Stimulated activated naive B cell treated with anti-CD40 and anti-IgM and Interleukin-4, amounts not matched to agents 10 μg/mL and 1 μg/mL and 100 μg/mL, for 72 hours (primary cell): ENCODE results near the gene NAA40.

Experiments used
- ATAC-seq, 2 donors: fragments of 150-1000 bp; cut with Tn5 transposase; replicated peaks; 2 replicates each; pipeline ENCODE4 v1.10.0; 2021; ENCODE audit warnings: moderate library complexity in 1 of 2
- DNase-seq: peaks from one replicate; pipeline ENCODE4 v3.0.0; 2021
- H3K27ac Mint-ChIP-seq: one replicate; pipeline ENCODE4 v1.8.0; 2022; ENCODE audit warnings: mild to moderate bottlenecking, mixed read lengths
- H3K27me3 Mint-ChIP-seq, 2 donors: one replicate each; pipeline ENCODE4 v1.8.0; 2022; ENCODE audit warnings: mixed read lengths in 2 of 2
- H3K36me3 Mint-ChIP-seq, 2 donors: one replicate each; pipeline ENCODE4 v1.8.0; 2022; ENCODE audit warnings: mixed read lengths in 2 of 2, mild to moderate bottlenecking in 1 of 2
- H3K4me1 Mint-ChIP-seq, 2 donors: one replicate each; pipeline ENCODE4 v1.8.0; 2022; ENCODE audit warnings: mixed read lengths in 2 of 2, mild to moderate bottlenecking in 1 of 2
- H3K4me3 Mint-ChIP-seq, 2 donors: one replicate each; pipeline ENCODE4 v1.8.0; 2022; ENCODE audit warnings: mild to moderate bottlenecking in 2 of 2, mixed read lengths in 2 of 2, moderate library complexity in 1 of 2
- H3K9me3 Mint-ChIP-seq, 2 donors: one replicate each; pipeline ENCODE4 v1.8.0; 2022; ENCODE audit warnings: mixed read lengths in 2 of 2, mild to moderate bottlenecking in 1 of 2

Gene NAA40

DNA sequence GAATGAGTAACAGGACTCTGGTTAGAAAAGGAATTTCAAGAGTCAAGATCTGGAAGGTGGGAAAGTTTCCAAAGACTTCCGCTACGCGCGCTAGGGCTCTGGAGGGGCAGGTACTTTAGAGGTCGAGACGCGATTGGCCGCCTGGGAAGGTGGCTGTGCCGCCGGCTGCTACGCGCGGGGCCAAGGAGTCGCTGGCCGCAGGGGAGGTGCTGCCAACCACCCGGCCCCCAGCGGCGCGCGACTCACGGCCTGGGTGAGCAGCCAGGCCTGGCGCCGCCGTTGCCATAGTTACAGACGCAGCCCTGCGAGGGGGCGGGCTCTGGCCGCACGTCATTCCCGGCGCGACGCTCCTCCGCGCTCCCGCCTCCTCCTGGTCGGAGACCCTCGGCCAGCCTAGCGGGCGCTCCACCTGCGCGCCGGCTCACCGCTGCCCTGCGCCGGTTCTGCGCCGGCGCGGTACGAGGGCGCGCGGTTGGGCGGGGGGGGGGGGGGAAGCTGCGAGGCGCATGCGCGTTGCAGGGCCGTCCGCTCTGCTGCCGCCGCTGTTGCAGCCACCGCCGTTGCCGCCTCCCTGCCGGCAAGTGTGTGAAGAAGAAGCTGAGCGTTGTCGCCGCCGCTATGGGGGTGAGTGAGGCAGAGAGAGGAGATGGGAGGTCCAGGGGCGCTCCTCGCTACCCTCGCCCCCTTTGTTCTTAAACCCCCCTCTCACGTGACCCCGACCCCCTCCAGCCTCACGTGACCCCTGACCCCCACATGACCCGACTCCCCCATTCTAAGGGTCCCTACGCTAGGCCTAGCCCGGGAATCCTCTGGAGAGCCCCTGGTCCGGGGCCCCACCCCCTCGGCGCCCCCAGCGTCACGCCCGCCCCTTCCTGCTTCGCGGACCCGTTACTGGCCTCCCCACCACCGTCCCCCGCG lies at the start of gene NAA40:
TSS of gene NAA40 (plus strand) at position 524 of the 918 bp plus-strand sequence. CDS start at position 619, 95 bp downstream.
- Mint-ChIP-seq H3K27me3 (no peaks in the 10 kb centered on the region), H3K27ac (peak within 1 kb of the TSS; percentile 87), H3K9me3 (no peaks in the 10 kb centered on the region), H3K4me1 (peaks cover 15 to 46% of the 10 kb centered on the region in 2 donors), H3K36me3 (peaks cover 0 to 5% of the 10 kb centered on the region in 2 donors), H3K4me3 (peak within 1 kb of the TSS; percentile 83 to 90)
- peak; percentile 94 for ATAC-seq
- peak; percentile 94 for DNase-seq

DNA sequence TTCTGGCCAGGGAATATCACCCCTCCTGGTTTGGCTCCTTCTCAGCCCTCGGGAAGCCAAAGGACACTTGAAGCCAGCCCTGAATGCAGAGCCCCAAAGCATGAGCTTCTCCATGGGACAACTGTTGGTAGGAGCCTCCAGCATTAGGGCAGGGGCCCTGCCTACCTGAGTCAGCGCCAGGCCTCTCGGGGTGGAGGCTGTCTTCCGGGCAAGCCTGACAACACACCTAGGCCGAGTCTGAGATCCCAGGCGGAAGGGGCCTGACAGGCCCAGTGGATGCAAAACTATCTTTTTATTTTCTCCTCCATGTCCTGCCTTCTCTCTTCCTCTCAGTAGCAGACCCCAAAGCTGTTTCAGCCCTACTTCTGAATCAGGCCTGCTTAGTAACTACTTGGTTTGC lies 49.5 kb upstream of the NAA40 start:
- Mint-ChIP-seq H3K9me3 (no peaks in the 10 kb centered on the region), H3K4me3 (peak overlapping the region; percentile 10 to 93), H3K4me1 (peaks cover 53 to 66% of the 10 kb centered on the region in 2 donors), H3K27me3 (no peaks in the 10 kb centered on the region), H3K36me3 (peaks cover 12 to 23% of the 10 kb centered on the region in 2 donors), H3K27ac (peak overlapping the region; percentile 79)
- DNase-seq (no peak), ATAC-seq (no peak)

DNA sequence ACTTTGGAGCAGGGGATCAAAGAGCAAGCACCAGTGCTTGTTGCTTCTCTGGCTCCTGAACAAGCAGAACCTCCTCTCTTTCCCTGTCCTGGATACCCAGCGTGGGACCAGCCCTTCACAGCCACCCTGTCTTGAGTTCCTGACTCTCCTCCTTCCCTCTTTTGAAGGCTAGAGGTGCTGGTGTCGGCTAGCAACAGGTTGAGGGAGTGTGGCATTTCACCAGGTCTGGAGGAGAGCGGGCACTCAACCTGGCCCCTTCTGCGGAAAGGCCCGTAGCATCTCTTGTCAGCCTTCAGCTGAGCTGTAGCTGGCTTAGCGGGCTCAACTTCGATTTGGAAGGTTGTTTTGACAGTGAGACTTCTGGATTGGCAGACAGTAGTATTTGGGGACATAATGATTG lies 48.4 kb upstream of the NAA40 start:
- H3K27ac Mint-ChIP-seq = peak overlapping the region; percentile 42
- DNase-seq (no peak), ATAC-seq (no peak)
- peaks cover 49 to 63% of the 10 kb centered on the region in 2 donors for H3K4me1 Mint-ChIP-seq
- H3K36me3 Mint-ChIP-seq = peaks cover 12 to 24% of the 10 kb centered on the region in 2 donors
- no peaks in the 10 kb centered on the region for H3K9me3 Mint-ChIP-seq
- no peaks in the 10 kb centered on the region for H3K27me3 Mint-ChIP-seq
- no peak overlapping the region for H3K4me3 Mint-ChIP-seq

DNA sequence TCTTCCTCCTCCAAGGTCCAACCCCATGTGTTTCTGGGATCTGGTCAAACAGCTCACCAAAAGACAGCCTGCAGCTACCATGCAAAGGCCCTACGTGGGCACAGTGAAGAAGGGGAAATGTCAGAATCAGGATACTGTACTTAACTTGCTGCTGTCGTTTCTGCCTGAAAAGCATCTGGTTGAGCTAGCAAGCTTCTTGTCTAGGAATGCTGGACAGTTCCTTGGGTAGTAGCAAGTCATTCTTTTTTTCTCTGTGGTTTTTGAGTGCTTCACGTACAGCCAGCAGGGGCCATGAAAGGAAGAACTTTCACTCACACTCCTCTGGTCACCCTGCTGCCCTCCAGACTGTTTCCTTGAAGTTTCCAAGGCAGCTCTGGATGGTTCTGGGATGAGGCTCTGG lies 46.6 kb upstream of the NAA40 start:
- Mint-ChIP-seq H3K4me3 (no peak overlapping the region), H3K27ac (no peak overlapping the region)

DNA sequence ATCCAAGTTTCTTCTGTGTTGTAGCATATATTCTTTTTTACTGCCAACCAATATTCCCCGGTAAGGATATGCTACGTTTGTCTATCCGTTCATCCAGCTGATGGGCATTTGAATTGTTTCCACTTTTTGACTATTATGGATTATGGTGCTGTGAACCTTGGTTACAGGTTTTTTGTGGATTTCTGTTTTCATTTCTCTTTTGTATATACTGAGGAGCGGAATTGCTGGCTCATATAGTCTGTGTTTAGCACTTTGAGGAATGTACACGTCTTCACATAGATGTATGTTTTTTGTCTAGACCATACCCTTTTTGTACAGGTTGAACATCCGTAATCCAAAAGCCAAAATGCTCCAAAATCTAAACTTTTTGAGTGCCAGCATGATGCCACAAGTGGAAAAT lies 45.4 kb upstream of the NAA40 start:
- Mint-ChIP-seq H3K4me1 (peaks cover 41 to 43% of the 10 kb centered on the region in 2 donors), H3K27ac (no peak overlapping the region), H3K9me3 (no peaks in the 10 kb centered on the region), H3K27me3 (no peaks in the 10 kb centered on the region), H3K36me3 (peaks cover 29 to 45% of the 10 kb centered on the region in 2 donors), H3K4me3 (no peak overlapping the region)
- DNase-seq = no peak
- ATAC-seq = no peak

More for the DNA sequence above, 46.6 kb upstream of the NAA40 start:
- no peaks in the 10 kb centered on the region for H3K27me3 Mint-ChIP-seq
- ATAC-seq (no peak), DNase-seq (no peak)
- peaks cover 47 to 54% of the 10 kb centered on the region in 2 donors for H3K4me1 Mint-ChIP-seq
- H3K36me3 Mint-ChIP-seq = peaks cover 22 to 38% of the 10 kb centered on the region in 2 donors
- no peaks in the 10 kb centered on the region for H3K9me3 Mint-ChIP-seq

DNA sequence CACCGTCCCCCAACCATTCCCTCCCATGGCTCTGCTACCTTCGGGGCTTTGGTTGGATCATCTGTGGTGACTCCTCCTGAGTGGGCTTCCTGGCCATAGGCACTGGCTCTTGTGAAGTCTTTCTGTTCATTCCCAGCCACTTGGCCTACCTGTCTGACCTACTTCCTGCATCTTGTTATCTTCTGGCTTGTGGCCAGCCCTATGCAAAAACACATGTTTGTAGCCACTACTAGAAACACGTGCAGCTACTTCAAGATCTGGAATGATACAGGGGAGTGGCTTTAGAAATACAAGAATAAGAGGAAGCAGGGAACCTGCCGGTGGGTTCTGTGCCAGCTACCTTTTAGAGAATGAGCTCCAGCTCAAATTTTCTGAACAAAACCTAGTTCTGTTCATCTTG lies 42.7 kb upstream of the NAA40 start:
- no peaks in the 10 kb centered on the region for H3K9me3 Mint-ChIP-seq
- ATAC-seq = no peak
- H3K27me3 Mint-ChIP-seq = no peaks in the 10 kb centered on the region
- H3K36me3 Mint-ChIP-seq = peaks cover 42 to 61% of the 10 kb centered on the region in 2 donors
- DNase-seq = no peak
- H3K27ac Mint-ChIP-seq = no peak overlapping the region
- peaks cover 15 to 18% of the 10 kb centered on the region in 2 donors for H3K4me1 Mint-ChIP-seq
- H3K4me3 Mint-ChIP-seq = no peak overlapping the region

DNA sequence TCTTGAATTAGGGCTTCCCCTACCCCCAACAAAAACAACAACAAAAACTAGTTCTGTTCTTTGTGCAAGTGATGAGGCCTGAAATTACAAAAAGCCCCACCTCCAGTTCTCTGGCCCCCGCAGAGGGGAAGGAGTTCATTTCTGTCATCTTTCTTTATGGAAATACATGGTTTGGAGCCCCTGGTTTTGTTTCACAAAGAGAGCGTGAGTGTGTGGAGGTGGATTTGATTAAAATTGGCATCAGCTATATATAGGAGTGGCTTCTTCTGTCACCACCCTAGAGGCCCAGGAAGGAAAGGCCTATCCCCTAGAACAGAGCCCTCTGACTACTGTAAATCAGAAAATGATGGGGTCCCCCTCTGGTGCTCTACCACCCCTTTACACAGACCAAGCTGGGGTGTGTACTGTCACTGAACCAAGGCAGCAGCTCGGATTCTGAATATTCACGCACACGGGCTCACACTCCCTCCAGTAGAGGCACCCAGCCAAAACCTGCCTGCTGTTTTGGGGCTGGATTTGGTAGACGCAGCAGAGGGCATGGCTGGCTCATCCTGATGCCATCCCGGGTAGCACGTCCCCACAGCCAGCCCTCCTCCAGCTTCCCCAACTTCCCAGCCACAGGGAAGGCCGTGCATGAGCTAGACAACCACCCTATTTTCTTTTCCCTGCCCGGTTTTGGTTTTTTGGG lies 41.2 kb upstream of the NAA40 start:
- Mint-ChIP-seq H3K36me3 (peaks cover 50 to 70% of the 10 kb centered on the region in 2 donors), H3K27me3 (no peaks in the 10 kb centered on the region), H3K9me3 (no peaks in the 10 kb centered on the region), H3K4me3 (no peak overlapping the region), H3K4me1 (peaks cover under 1 to 10% of the 10 kb centered on the region in 2 donors), H3K27ac (peak overlapping the region; percentile 78)
- no peak for DNase-seq
- ATAC-seq = no peak

DNA sequence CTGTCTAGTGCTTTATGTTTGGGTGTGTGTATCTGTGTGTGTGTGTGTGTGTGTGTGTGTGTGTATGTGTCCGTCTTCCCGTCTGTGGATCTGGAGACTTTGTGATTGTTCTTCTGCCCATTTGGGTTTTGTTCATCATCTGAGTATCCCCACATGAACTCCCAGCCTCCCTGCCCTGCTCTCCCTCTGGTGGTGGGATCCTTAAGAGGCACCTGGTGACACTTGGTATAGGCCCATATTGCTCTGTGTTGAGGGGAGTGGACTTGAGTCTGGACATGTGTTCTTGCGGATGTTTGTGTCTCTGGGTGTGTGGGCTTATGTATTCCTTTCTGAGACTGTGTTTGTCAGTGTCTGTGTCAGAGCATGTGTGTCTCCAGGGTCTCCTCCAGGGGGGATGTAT lies 37.1 kb upstream of the NAA40 start:
- peaks cover 69 to 83% of the 10 kb centered on the region in 2 donors for H3K36me3 Mint-ChIP-seq
- ATAC-seq = no peak
- no peaks in the 10 kb centered on the region for H3K27me3 Mint-ChIP-seq
- peak overlapping the region; percentile 32 for H3K27ac Mint-ChIP-seq
- H3K9me3 Mint-ChIP-seq = no peaks in the 10 kb centered on the region
- H3K4me1 Mint-ChIP-seq = peaks cover 4 to 5% of the 10 kb centered on the region in 2 donors
- no peak overlapping the region for H3K4me3 Mint-ChIP-seq
- DNase-seq = no peak

DNA sequence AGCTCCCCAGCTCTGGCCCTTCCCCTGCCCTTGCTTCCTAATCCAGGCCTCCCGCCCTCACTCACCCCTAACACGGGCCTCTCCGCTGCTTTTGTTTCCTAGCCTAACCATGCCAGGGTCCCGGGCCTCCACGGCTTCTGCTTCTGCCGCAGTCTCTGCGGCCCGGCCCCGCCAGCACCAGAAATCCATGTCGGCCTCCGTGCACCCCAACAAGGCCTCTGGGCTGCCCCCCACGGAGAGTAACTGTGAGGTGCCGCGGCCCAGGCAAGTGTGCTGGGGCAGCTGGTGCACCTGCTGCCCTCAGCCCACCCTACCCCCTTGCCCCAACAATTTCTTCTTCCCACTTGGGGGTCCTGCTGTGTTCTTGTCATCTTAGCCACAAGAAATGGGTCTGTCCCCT lies 34.9 kb upstream of the NAA40 start:
- H3K27ac Mint-ChIP-seq = peak overlapping the region; percentile 85
- DNase-seq = no peak

DNA sequence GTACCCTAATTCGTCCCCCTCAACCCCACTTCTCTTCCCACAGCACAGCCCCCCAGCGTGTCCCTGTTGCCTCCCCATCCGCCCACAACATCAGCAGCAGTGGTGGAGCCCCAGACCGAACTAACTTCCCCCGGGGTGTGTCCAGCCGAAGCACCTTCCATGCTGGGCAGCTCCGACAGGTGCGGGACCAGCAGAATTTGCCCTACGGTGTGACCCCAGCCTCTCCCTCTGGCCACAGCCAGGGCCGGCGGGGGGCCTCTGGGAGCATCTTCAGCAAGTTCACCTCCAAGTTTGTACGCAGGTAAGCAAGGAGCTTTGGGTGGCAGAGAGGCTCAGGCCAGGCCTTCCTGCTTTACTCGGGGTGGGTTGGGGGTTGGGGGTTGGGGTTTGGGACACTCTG lies 34.1 kb upstream of the NAA40 start:
- Mint-ChIP-seq H3K9me3 (no peaks in the 10 kb centered on the region), H3K27ac (no peak overlapping the region)

More for the DNA sequence above, 34.9 kb upstream of the NAA40 start:
- Mint-ChIP-seq H3K9me3 (no peaks in the 10 kb centered on the region), H3K4me3 (no peak overlapping the region), H3K27me3 (no peaks in the 10 kb centered on the region), H3K36me3 (peaks cover 64 to 87% of the 10 kb centered on the region in 2 donors), H3K4me1 (peaks cover 4 to 5% of the 10 kb centered on the region in 2 donors)
- no peak for ATAC-seq

DNA sequence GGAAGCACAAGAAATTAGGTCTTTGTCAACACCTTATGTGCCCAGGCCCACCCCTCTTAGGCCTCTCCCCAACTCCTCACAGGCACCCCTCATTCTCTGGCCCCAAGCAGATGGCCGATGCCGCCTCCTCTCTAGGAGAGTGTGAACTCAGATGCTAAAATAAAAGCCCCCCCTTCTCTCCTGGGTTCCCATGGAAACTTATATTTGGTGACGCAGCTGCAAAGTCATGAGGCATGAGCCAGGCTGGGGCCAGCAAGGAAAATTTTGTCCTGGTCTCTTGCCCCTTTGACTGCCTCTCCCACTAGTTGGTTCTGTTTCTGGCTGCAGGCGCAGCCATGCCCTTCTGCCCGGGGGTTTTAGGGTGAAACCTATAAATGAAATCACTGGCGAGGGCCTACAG lies 33.6 kb upstream of the NAA40 start:
- Mint-ChIP-seq H3K27ac (no peak overlapping the region), H3K36me3 (peaks cover 58 to 82% of the 10 kb centered on the region in 2 donors), H3K4me1 (peaks cover 4 to 7% of the 10 kb centered on the region in 2 donors), H3K27me3 (no peaks in the 10 kb centered on the region), H3K9me3 (no peaks in the 10 kb centered on the region), H3K4me3 (no peak overlapping the region)
- ATAC-seq (no peak), DNase-seq (no peak)

More for the DNA sequence above, 34.1 kb upstream of the NAA40 start:
- Mint-ChIP-seq H3K27me3 (no peaks in the 10 kb centered on the region), H3K4me3 (no peak overlapping the region), H3K36me3 (peaks cover 58 to 79% of the 10 kb centered on the region in 2 donors), H3K4me1 (peaks cover 4 to 5% of the 10 kb centered on the region in 2 donors)
- ATAC-seq (no peak), DNase-seq (no peak)

DNA sequence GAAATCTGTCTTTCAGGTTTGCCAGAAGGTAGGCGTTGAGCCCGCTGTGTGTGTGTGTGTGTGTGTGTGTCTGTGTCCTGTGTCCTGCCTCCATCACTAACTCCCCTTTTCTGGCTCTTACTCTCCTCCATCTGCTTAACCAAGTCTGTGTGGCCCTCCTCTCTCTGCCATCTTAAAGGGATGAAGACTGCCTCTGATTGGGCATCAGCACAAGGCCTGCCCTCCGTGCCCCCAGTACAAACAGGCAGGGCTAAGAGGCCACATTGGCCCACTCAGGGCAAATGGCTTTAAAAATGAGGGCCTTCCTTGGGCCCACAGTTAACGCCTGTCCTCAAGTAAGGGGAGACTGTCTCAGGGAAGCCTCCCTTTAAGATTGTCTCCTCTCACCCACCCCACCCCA lies 32.7 kb upstream of the NAA40 start:
- no peak overlapping the region for H3K27ac Mint-ChIP-seq
- peaks cover 58 to 81% of the 10 kb centered on the region in 2 donors for H3K36me3 Mint-ChIP-seq
- DNase-seq (no peak), ATAC-seq (no peak)
- H3K9me3 Mint-ChIP-seq = no peaks in the 10 kb centered on the region
- peaks cover 4 to 7% of the 10 kb centered on the region in 2 donors for H3K4me1 Mint-ChIP-seq
- no peak overlapping the region for H3K4me3 Mint-ChIP-seq
- no peaks in the 10 kb centered on the region for H3K27me3 Mint-ChIP-seq

DNA sequence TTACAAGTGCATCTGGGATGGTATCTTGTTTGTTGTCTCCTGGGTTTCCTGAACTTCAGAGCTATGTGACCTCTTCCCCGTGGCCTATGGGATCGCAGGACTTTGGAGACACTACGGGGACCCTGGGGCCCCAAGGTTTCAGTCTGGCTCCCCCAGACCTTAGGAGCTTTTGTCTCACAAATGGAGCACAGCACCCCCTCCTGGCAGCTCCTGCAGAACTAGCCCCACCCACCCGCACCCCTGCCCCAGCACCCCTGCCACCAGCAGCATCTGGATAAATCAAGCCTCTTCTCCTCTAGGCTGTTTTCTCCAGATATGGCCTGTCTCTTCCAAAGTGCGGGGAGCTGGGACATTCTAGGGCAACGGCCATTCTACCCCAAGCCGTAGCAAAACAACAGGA lies 32.2 kb upstream of the NAA40 start:
- no peak overlapping the region for H3K27ac Mint-ChIP-seq
- DNase-seq (no peak), ATAC-seq (peak in 1 of 2 donors; percentile 50)
- peaks cover 4% of the 10 kb centered on the region in 2 donors for H3K4me1 Mint-ChIP-seq
- H3K36me3 Mint-ChIP-seq = peaks cover 55 to 76% of the 10 kb centered on the region in 2 donors
- H3K27me3 Mint-ChIP-seq = no peaks in the 10 kb centered on the region
- no peaks in the 10 kb centered on the region for H3K9me3 Mint-ChIP-seq
- no peak overlapping the region for H3K4me3 Mint-ChIP-seq

DNA sequence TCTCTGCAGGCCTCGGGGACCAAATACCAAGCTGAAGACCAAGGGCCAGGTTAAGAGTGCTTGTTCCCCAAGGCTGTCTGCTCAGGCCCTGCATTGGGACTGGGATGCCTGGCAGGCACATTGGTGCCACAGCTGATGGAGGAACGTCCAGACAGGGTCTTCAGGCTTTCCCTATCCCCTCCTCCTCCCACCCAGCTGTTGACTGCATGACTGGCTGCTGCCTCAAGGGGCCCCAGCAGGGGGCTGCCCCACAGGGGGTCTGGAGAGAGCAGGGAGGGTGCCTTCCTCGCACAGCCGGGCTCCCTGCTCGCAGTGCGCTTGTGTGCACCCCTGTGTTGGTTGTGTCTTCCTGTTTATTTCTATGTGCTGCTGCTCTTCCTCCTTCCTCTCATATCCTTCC lies 31.7 kb upstream of the NAA40 start:
- Mint-ChIP-seq H3K27ac (no peak overlapping the region), H3K36me3 (peaks cover 51 to 73% of the 10 kb centered on the region in 2 donors), H3K27me3 (no peaks in the 10 kb centered on the region), H3K9me3 (no peaks in the 10 kb centered on the region), H3K4me1 (peaks cover 3 to 4% of the 10 kb centered on the region in 2 donors), H3K4me3 (peak overlapping the region in 1 of 2 donors; percentile 46)
- ATAC-seq (no peak), DNase-seq (no peak)
